ENCODE results near the gene OR10A2.

DNA sequence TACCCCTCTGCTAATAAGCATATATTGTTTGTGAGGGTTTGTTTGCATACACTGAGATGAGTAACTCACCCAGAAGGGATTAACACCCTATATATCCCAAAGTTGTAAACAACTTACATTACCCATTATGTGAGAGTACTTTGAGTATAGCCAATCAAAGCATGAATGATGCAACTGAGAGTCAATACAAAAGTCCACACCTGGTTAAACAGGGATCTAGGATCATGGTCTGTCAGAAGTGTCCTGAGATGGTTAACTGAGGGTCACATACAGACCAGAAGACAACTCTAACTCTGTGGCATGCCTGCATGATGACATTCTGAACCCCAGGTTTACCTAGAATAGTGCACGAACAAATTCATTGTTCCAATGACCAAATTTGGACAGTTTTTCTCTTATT lies 34.8 kb upstream of the OR10A2 start:
- TF ChIP-seq POLR2A (IDR thresholded peaks at IDR 0.05) (no peak), CTCF (IDR thresholded peaks at IDR 0.05) (no peak)
